Psoas muscle (tissue), 8 donors: ENCODE results near the gene STX18. TPM values are rescaled to one million over a fixed set of nuclear protein-coding genes. Genes with fewer than 3 reads are reported as not detected.
A peak's percentile ranks its signal among the peaks of the same experiment; 100 is the strongest.

Experiments used
- ATAC-seq, 4 donors: fragments of 200-7000 bp; cut with Tn5 transposase; one replicate each; pipeline ENCODE4 v1.9.1; 2020; ENCODE audit warnings: moderate library complexity in 3 of 4, mild to moderate bottlenecking in 2 of 4
- DNase-seq, 2 donors: peaks; one replicate each; pipeline ENCODE4 v3.0.0-alpha.2; 2020
- H3K27ac ChIP-seq: fragments of 200-600 bp; one replicate; pipeline ENCODE4 v1.8.0; 2022
- H3K27me3 ChIP-seq, 3 donors: fragments of 200-600 bp in 1 of 3; one replicate each; pipeline versions ENCODE4 v1.6.1 to v1.8.0; 2013 to 2022; ENCODE audit warnings: low read length in 2 of 3, mild to moderate bottlenecking in 2 of 3, moderate library complexity in 1 of 3; ENCODE audit not compliant: insufficient read depth in 3 of 3
- H3K36me3 ChIP-seq, 2 donors: fragments of 200-600 bp in 1 of 2; one replicate each; pipeline versions ENCODE4 v1.6.1 to v1.8.0; 2013 to 2022; ENCODE audit warnings: low read depth in 1 of 2, mild to moderate bottlenecking in 1 of 2, moderate library complexity in 1 of 2; ENCODE audit not compliant: insufficient read depth in 1 of 2
- H3K4me1 ChIP-seq: fragments of 200-600 bp; one replicate; pipeline ENCODE4 v1.8.0; 2022
- H3K4me3 ChIP-seq: fragments of 200-600 bp; one replicate; pipeline ENCODE4 v1.8.0; 2022; ENCODE audit warnings: mild to moderate bottlenecking
- H3K9me3 ChIP-seq: fragments of 200-600 bp; one replicate; pipeline ENCODE4 v1.8.0; 2022
- CTCF ChIP-seq: fragments of 200-600 bp; IDR thresholded peaks from one replicate; pipeline ENCODE4 v1.8.0; 2022; ENCODE audit warnings: antibody characterized with exemption
- WGBS, 3 donors: extraction: QIAGEN DNeasy Blood & Tissue Kit; methylation state at CpG; one replicate each; pipeline versions ENCODE4 v1.1.6 to v1.1.7; 2013; 5-methylcytosine and 5-hydroxymethylcytosine counted together
- intact Hi-C, 2 donors: fragments of 100-400 bp; cut with DNase I; formaldehyde crosslinking; loops; one replicate each; pipeline versions ENCODE4 v1.11.0 to v1.14.2; 2022
- long read RNA-seq, 2 donors: library from polyadenylated mRNA; unstranded; transcript quantifications; one replicate each; pipeline ENCODE4 v2.0.0, GENCODE V29; 2021
- polyA plus RNA-seq, 3 donors: library from polyadenylated mRNA; stranded (reverse); fragments of 200-250 nt; gene quantifications; one replicate each; pipeline ENCODE4 v1.2.3, GENCODE V29; 2013
- total RNA-seq, 4 donors: library from RNA; stranded (reverse); fragmentation: NEBNext Ultra II Directional in 2 of 4; extraction: Animal tissue kit (Norgen Biotek cat#: 25700) in 2 of 4; gene quantifications; one replicate each; pipeline versions ENCODE4 v1.2.1 to v1.2.4, GENCODE V29; 2021 to 2023
- donor health status: healthy with polysubstance abuse.
- donor health status: DM: no; HTN: no; CAD: no; lungs with moderate emphysema.
- donor health status: Bipolar disorder and iron deficiency.
- donor health status: healthy.
- donor health status: DM: yes; HTN: yes; CAD: no.
- donor health status: DM: no; HTN: no; CAD: no.
- donor health status: DM: no; HTN: no; CAD: no.
- donor health status: DM: yes; HTN: yes; CAD: no.

Gene STX18
- total RNA-seq, result 10 to 100 TPM; 12.1 to 21.1 (median 19.4) TPM
- polyA plus RNA-seq, result 10 to 100 TPM; 21.7 to 29.7 (median 24.3) TPM
- long read RNA-seq, donor 1, transcript STX18-201 (11 exons, 2,138 nt), result major isoform, 7 of 9 reads
- long read RNA-seq, donor 1, partial matches to known transcripts, result 0 of 9 reads
- long read RNA-seq, donor 1, other reads (novel, unspliced or antisense), result 1 of 9 reads
- long read RNA-seq, donor 2, transcript STX18-201 (11 exons, 2,138 nt), result major isoform, 51 of 59 reads
- long read RNA-seq, donor 2, partial matches to known transcripts, result 1 of 59 reads
- long read RNA-seq, donor 2, other reads (novel, unspliced or antisense), result 7 of 59 reads

GRCh38 chr4:4541661-4542570 lies at the start of gene STX18:
TSS of gene STX18 (minus strand) at chr4:4542048. CDS start at chr4:4541964, 84 bp downstream.
- 0% methylated on average over 64 to 76 of the region's 76 CpGs for WGBS, 3 donors

GRCh38 chr4:4591071-4591470 lies 49.2 kb upstream of the STX18 start:
- Histone ChIP-seq H3K27me3 (no peaks in the 10 kb centered on the region), H3K36me3 (peaks cover 0 to 2% of the 10 kb centered on the region in 2 donors), H3K27ac (no peak overlapping the region), H3K4me1 (no peaks in the 10 kb centered on the region), H3K4me3 (no peak overlapping the region), H3K9me3 (peaks cover 9% of the 10 kb centered on the region)
- ATAC-seq (no peak), DNase-seq (no peak)
- 80 to 87% (median 84%) methylated on average over 4 of the region's 4 CpGs for WGBS, 3 donors
- intact Hi-C loops, result no loop called here
- no peak for TF ChIP-seq CTCF

More at GRCh38 chr4:4541661-4542570, at the start of gene STX18:
- Histone ChIP-seq H3K4me3 (peak within 1 kb of the TSS; percentile 99), H3K27me3 (no peaks in the 10 kb centered on the region), H3K27ac (peak within 1 kb of the TSS; percentile 89), H3K36me3 (peaks cover 0 to 14% of the 10 kb centered on the region in 2 donors), H3K4me1 (peaks cover 23% of the 10 kb centered on the region), H3K9me3 (no peaks in the 10 kb centered on the region)
- intact Hi-C loops, result loop anchor here (5.0 kb wide), 1 partner anchor 295 kb away; the partner anchor contains the start of gene TMEM128 (in 2 of the 2)
- DNase-seq, result peak; percentile 87 to 91
- no peak for TF ChIP-seq CTCF
- peak; percentile 98 to 99 (median 99) for ATAC-seq

DNA sequence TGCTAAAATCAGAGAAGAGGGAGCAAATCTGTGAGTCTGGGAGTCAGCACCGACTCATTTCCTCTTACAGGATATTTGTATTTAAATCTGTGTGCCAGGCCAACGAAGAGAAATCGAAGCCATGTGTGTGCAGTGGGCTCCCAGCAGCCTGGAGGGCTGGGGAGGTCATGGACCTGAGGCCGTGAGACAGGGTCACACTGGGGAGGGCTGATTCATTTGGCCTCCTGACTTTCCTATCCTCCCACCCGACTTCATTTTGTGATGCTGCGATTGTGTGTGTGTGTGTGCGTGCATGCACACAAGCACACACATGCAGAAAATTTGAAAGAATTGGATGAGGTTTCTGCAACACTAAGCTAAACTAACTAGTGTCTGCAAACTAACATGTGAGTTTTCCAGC lies 48.7 kb upstream of the STX18 start:
- intact Hi-C loops, result no loop called here
- 67 to 73% (median 72%) methylated on average over 7 of the region's 7 CpGs for WGBS, 3 donors
- no peak for ATAC-seq
- no peaks in the 10 kb centered on the region for H3K4me1 ChIP-seq
- peaks cover 5% of the 10 kb centered on the region for H3K9me3 ChIP-seq
- H3K27ac ChIP-seq, result no peak overlapping the region
- H3K36me3 ChIP-seq, result peaks cover 0 to 2% of the 10 kb centered on the region in 2 donors
- no peak for TF ChIP-seq CTCF
- H3K4me3 ChIP-seq, result no peak overlapping the region
- DNase-seq, result no peak
- no peaks in the 10 kb centered on the region for H3K27me3 ChIP-seq

GRCh38 chr4:4585012-4585670 lies 43.3 kb upstream of the STX18 start:
- Histone ChIP-seq H3K27me3 (no peaks in the 10 kb centered on the region), H3K27ac (no peak overlapping the region), H3K4me1 (no peaks in the 10 kb centered on the region), H3K4me3 (no peak overlapping the region), H3K9me3 (no peaks in the 10 kb centered on the region), H3K36me3 (no peaks in the 10 kb centered on the region)
- no peak for ATAC-seq
- 74 to 83% (median 75%) methylated on average over 3 of the region's 3 CpGs for WGBS, 3 donors
- no peak for DNase-seq
- intact Hi-C loops, result no loop called here
- TF ChIP-seq CTCF, result no peak
